Activated naive CD8-positive, alpha-beta T cell treated with anti-CD3 and anti-CD28 coated beads, Interleukin-2, amount 10 ng/mL, durations not matched to agents 7 days and 5 days (primary cell): Measurements from ENCODE around the gene EMC1. TPM values are rescaled to one million over a fixed set of nuclear protein-coding genes. Genes with fewer than 3 reads are reported as not detected.
A peak's percentile ranks its signal among the peaks of the same experiment; 100 is the strongest.
"Not testable (repeated sequence)": the region's sequence is repeated elsewhere in the genome, so short reads cannot be mapped to it uniquely, and the experiment has no call there.

ENCODE experiments used
- ATAC-seq: fragments of 150-1000 bp; cut with Tn5 transposase; one replicate; pipeline ENCODE4 v1.10.0; 2021; ENCODE audit warnings: low read depth, moderate library complexity
- POLR2A ChIA-PET: fragments of 350-600 bp; sonication (Branson Sonifier 250); formaldehyde crosslinking; loops from one replicate; lab custom pipeline; 2021; ENCODE audit warnings: antibody characterized with exemption; lab: Charles Lee
- DNase-seq: peaks from one replicate; pipeline ENCODE4 v3.0.0; 2021
- H3K27ac Mint-ChIP-seq: one replicate; pipeline ENCODE4 v1.8.0; 2022; ENCODE audit warnings: mild to moderate bottlenecking, mixed read lengths
- H3K27me3 Mint-ChIP-seq: one replicate; pipeline ENCODE4 v1.8.0; 2022; ENCODE audit warnings: mild to moderate bottlenecking, moderate library complexity, mixed read lengths
- H3K36me3 Mint-ChIP-seq: one replicate; pipeline ENCODE4 v1.8.0; 2021; ENCODE audit warnings: mild to moderate bottlenecking, mixed read lengths
- H3K4me1 Mint-ChIP-seq: one replicate; pipeline ENCODE4 v1.8.0; 2021; ENCODE audit warnings: mixed read lengths
- H3K4me3 Mint-ChIP-seq: one replicate; pipeline ENCODE4 v1.8.0; 2022; ENCODE audit warnings: mild to moderate bottlenecking, moderate library complexity, mixed read lengths
- H3K9me3 Mint-ChIP-seq: one replicate; pipeline ENCODE4 v1.8.0; 2021; ENCODE audit warnings: mixed read lengths
- total RNA-seq, 2 experiments: library from RNA; stranded (reverse); gene quantifications; one replicate each; pipeline ENCODE4 v1.2.3, GENCODE V29; 2021

EMC1 gene
- total RNA-seq, 2 experiments from 2014 or later = 35.6 to 37.0 TPM

GRCh38 chr1:19254416-19254815, 3.1 kb upstream of the EMC1 start:
- no peak overlapping the region for H3K4me3 Mint-ChIP-seq
- no peak overlapping the region for H3K27ac Mint-ChIP-seq
- peaks cover 6% of the 10 kb centered on the region for H3K36me3 Mint-ChIP-seq
- H3K27me3 Mint-ChIP-seq = no peaks in the 10 kb centered on the region
- ATAC-seq (no peak), DNase-seq (no peak)
- POLR2A ChIA-PET = no interaction called here
- peaks cover 21% of the 10 kb centered on the region for H3K4me1 Mint-ChIP-seq
- no peaks in the 10 kb centered on the region for H3K9me3 Mint-ChIP-seq

- H3K27me3 Mint-ChIP-seq = no peaks in the 10 kb centered on the region
- no peak for DNase-seq
- POLR2A ChIA-PET = interaction anchor here (0.9 to 1.5 kb wide), 5 partner anchors 13 to 398 kb away, joined by 3 to 5 read pairs (median 4); no protein-coding TSS in a partner anchor
Measured at GRCh38 chr1:19250629-19251304, 557 bp downstream of the EMC1 start.

GRCh38 chr1:19240673-19241538, 10.4 kb downstream of the EMC1 start:
- Mint-ChIP-seq H3K4me3 (no peak overlapping the region), H3K4me1 (no peaks in the 10 kb centered on the region), H3K36me3 (peaks cover 18% of the 10 kb centered on the region), H3K27me3 (no peaks in the 10 kb centered on the region), H3K27ac (no peak overlapping the region), H3K9me3 (no peaks in the 10 kb centered on the region)
- ATAC-seq = peak; percentile 82
- POLR2A ChIA-PET = interaction anchor here (1.3 kb wide), 1 partner anchor 333 kb away, joined by 3 read pairs; no protein-coding TSS in a partner anchor
- DNase-seq = peak; percentile 77

More at GRCh38 chr1:19250629-19251304, 557 bp downstream of the EMC1 start:
- no peak for ATAC-seq
- Mint-ChIP-seq H3K4me1 (peaks cover 21% of the 10 kb centered on the region), H3K27ac (peak overlapping the region; percentile 92), H3K4me3 (peak overlapping the region; percentile 92), H3K9me3 (no peaks in the 10 kb centered on the region), H3K36me3 (peaks cover 2% of the 10 kb centered on the region)

- ATAC-seq (no peak), DNase-seq (no peak)
- H3K36me3 Mint-ChIP-seq = peaks cover 18% of the 10 kb centered on the region
- H3K4me1 Mint-ChIP-seq = no peaks in the 10 kb centered on the region
- no peaks in the 10 kb centered on the region for H3K9me3 Mint-ChIP-seq
- no peak overlapping the region for H3K27ac Mint-ChIP-seq
- H3K27me3 Mint-ChIP-seq = no peaks in the 10 kb centered on the region
- no peak overlapping the region for H3K4me3 Mint-ChIP-seq
- POLR2A ChIA-PET = no interaction called here
Measured at GRCh38 chr1:19239876-19240275, 11.4 kb downstream of the EMC1 start.

GRCh38 chr1:19234224-19234623, 17.1 kb downstream of the EMC1 start:
- H3K4me3 Mint-ChIP-seq = no peak overlapping the region
- H3K4me1 Mint-ChIP-seq = no peaks in the 10 kb centered on the region
- no peaks in the 10 kb centered on the region for H3K9me3 Mint-ChIP-seq
- DNase-seq = no peak
- no peak overlapping the region for H3K27ac Mint-ChIP-seq
- no peaks in the 10 kb centered on the region for H3K27me3 Mint-ChIP-seq
- POLR2A ChIA-PET = no interaction called here
- H3K36me3 Mint-ChIP-seq = peaks cover 14% of the 10 kb centered on the region
- ATAC-seq = no peak

GRCh38 chr1:19232524-19232846, 18.8 kb downstream of the EMC1 start:
- H3K27ac Mint-ChIP-seq = no peak overlapping the region
- no peaks in the 10 kb centered on the region for H3K4me1 Mint-ChIP-seq
- H3K4me3 Mint-ChIP-seq = no peak overlapping the region
- no peak for ATAC-seq
- POLR2A ChIA-PET = no interaction called here
- no peaks in the 10 kb centered on the region for H3K27me3 Mint-ChIP-seq
- no peaks in the 10 kb centered on the region for H3K9me3 Mint-ChIP-seq
- DNase-seq = no peak
- peaks cover 8% of the 10 kb centered on the region for H3K36me3 Mint-ChIP-seq

GRCh38 chr1:19231736-19232523, 19.4 kb downstream of the EMC1 start:
- H3K9me3 Mint-ChIP-seq, H3K4me1 Mint-ChIP-seq, H3K27ac Mint-ChIP-seq, H3K27me3 Mint-ChIP-seq, POLR2A ChIA-PET, ATAC-seq, H3K4me3 Mint-ChIP-seq, H3K36me3 Mint-ChIP-seq, DNase-seq: not testable (repeated sequence)

GRCh38 chr1:19229828-19230325, 21.4 kb downstream of the EMC1 start:
- Mint-ChIP-seq H3K4me3 (no peak overlapping the region), H3K27ac (no peak overlapping the region), H3K36me3 (peaks cover 8% of the 10 kb centered on the region), H3K9me3 (no peaks in the 10 kb centered on the region), H3K27me3 (no peaks in the 10 kb centered on the region), H3K4me1 (no peaks in the 10 kb centered on the region)
- ATAC-seq (no peak), DNase-seq (no peak)
- POLR2A ChIA-PET = interaction anchor here (1.5 kb wide), 1 partner anchor 10 kb away, joined by 4 read pairs; no protein-coding TSS in a partner anchor

- H3K9me3 Mint-ChIP-seq = no peaks in the 10 kb centered on the region
- POLR2A ChIA-PET = interaction anchor here (1.5 kb wide), 1 partner anchor 9 kb away, joined by 4 read pairs; no protein-coding TSS in a partner anchor
- no peak overlapping the region for H3K4me3 Mint-ChIP-seq
- no peak for ATAC-seq
- peaks cover 14% of the 10 kb centered on the region for H3K36me3 Mint-ChIP-seq
- DNase-seq = no peak
- H3K27me3 Mint-ChIP-seq = no peaks in the 10 kb centered on the region
- H3K27ac Mint-ChIP-seq = no peak overlapping the region
- no peaks in the 10 kb centered on the region for H3K4me1 Mint-ChIP-seq
Measured at GRCh38 chr1:19229229-19229628, 22.1 kb downstream of the EMC1 start.

GRCh38 chr1:19222979-19223824, 28.1 kb downstream of the EMC1 start:
- H3K4me3 Mint-ChIP-seq = no peak overlapping the region
- H3K36me3 Mint-ChIP-seq = peaks cover 37% of the 10 kb centered on the region
- POLR2A ChIA-PET = interaction anchor here (0.6 kb wide), 1 partner anchor 353 kb away, joined by 3 read pairs; no protein-coding TSS in a partner anchor
- H3K4me1 Mint-ChIP-seq = peaks cover 8% of the 10 kb centered on the region
- no peak overlapping the region for H3K27ac Mint-ChIP-seq
- no peaks in the 10 kb centered on the region for H3K27me3 Mint-ChIP-seq
- ATAC-seq (no peak), DNase-seq (no peak)
- H3K9me3 Mint-ChIP-seq = no peaks in the 10 kb centered on the region

- POLR2A ChIA-PET = no interaction called here
- H3K9me3 Mint-ChIP-seq = no peaks in the 10 kb centered on the region
- ATAC-seq (no peak), DNase-seq (no peak)
- no peaks in the 10 kb centered on the region for H3K27me3 Mint-ChIP-seq
- H3K4me3 Mint-ChIP-seq = no peak overlapping the region
- H3K36me3 Mint-ChIP-seq = peaks cover 37% of the 10 kb centered on the region
- peaks cover 8% of the 10 kb centered on the region for H3K4me1 Mint-ChIP-seq
- no peak overlapping the region for H3K27ac Mint-ChIP-seq
Measured at GRCh38 chr1:19222573-19222972, 28.8 kb downstream of the EMC1 start.

GRCh38 chr1:19220991-19221390, 30.3 kb downstream of the EMC1 start:
- Mint-ChIP-seq H3K27ac (no peak overlapping the region), H3K9me3 (no peaks in the 10 kb centered on the region), H3K4me3 (no peak overlapping the region), H3K4me1 (peaks cover 10% of the 10 kb centered on the region), H3K36me3 (peaks cover 40% of the 10 kb centered on the region), H3K27me3 (no peaks in the 10 kb centered on the region)
- POLR2A ChIA-PET = no interaction called here
- no peak for ATAC-seq
- DNase-seq = no peak
